Aorta (tissue), 5 donors: ENCODE measurements around the gene UNC45A. TPM values are rescaled to one million over a fixed set of nuclear protein-coding genes. Genes with fewer than 3 reads are reported as not detected.

Experiments
- ATAC-seq: fragments of 200-7000 bp; cut with Tn5 transposase; one replicate; pipeline ENCODE4 v1.9.1; 2022; ENCODE audit warnings: moderate library complexity; ENCODE audit not compliant: low FRiP score
- DNase-seq, 2 donors: peaks; one replicate each; pipeline ENCODE4 v3.0.0-alpha.2; 2020
- H3K27ac ChIP-seq, 2 donors: one replicate each; pipeline ENCODE4 v1.5.1; 2013; ENCODE audit warnings: low read length in 2 of 2, mild to moderate bottlenecking in 2 of 2, moderate library complexity in 2 of 2, control low read depth in 1 of 2, inconsistent platforms in 1 of 2, low read depth in 1 of 2
- H3K27me3 ChIP-seq, 2 donors: one replicate each; pipeline ENCODE4 v1.6.1; 2013; ENCODE audit warnings: control low read depth in 1 of 2, low read length in 1 of 2, mild to moderate bottlenecking in 1 of 2, moderate library complexity in 1 of 2; ENCODE audit not compliant: insufficient read depth in 2 of 2, control insufficient read depth in 1 of 2
- H3K36me3 ChIP-seq, 2 donors: one replicate each; pipeline ENCODE4 v1.6.1; 2013; ENCODE audit warnings: control low read depth in 1 of 2, low read length in 1 of 2, mild to moderate bottlenecking in 1 of 2; ENCODE audit not compliant: insufficient read depth in 2 of 2, control insufficient read depth in 1 of 2
- H3K4me1 ChIP-seq, 2 donors: one replicate each; pipeline ENCODE4 v1.6.1; 2013; ENCODE audit warnings: low read length in 2 of 2, control low read depth in 1 of 2, mild to moderate bottlenecking in 1 of 2, moderate library complexity in 1 of 2; ENCODE audit not compliant: insufficient read depth in 2 of 2, control insufficient read depth in 1 of 2
- H3K4me3 ChIP-seq, 2 donors: one replicate each; pipeline ENCODE4 v1.5.1; 2013; ENCODE audit warnings: low read length in 2 of 2, control low read depth in 1 of 2, mild to moderate bottlenecking in 1 of 2
- H3K9me3 ChIP-seq: one replicate; pipeline ENCODE4 v1.6.1; 2013; ENCODE audit warnings: mild to moderate bottlenecking, low read length; ENCODE audit not compliant: control insufficient read depth
- WGBS, 2 donors: extraction: QIAGEN DNeasy Blood & Tissue Kit; methylation state at CpG; one replicate each; pipeline ENCODE4 v1.1.7; 2013; 5-methylcytosine and 5-hydroxymethylcytosine counted together
- intact Hi-C, 2 donors: fragments of 100-400 bp; cut with DNase I; formaldehyde crosslinking; loops; one replicate each; pipeline versions ENCODE4 v1.14.2 to v1.15.0; 2022
- polyA plus RNA-seq, 2 donors: library from polyadenylated mRNA; stranded (reverse); fragments of 200-250 nt; gene quantifications; one replicate each; pipeline ENCODE4 v1.2.3, GENCODE V29; 2013
- total RNA-seq, 2 donors: library from RNA; stranded (reverse); fragmentation: NEBNext Ultra II Directional; extraction: Animal tissue kit (Norgen Biotek cat#: 25700); gene quantifications; one replicate each; pipeline ENCODE4 v1.2.1, GENCODE V29; 2021
- donor health status: healthy with polysubstance abuse.
- donor health status: Bipolar disorder and iron deficiency.
- donor health status: DM: no; HTN: no; CAD: no.
- donor health status: DM: no; HTN: no; CAD: no.
- donor health status: DM: yes; HTN: yes; CAD: no.

UNC45A gene
- total and polyA plus RNA-seq, 4 donors: 34.6 to 96.7 (median 77.8) TPM

DNA sequence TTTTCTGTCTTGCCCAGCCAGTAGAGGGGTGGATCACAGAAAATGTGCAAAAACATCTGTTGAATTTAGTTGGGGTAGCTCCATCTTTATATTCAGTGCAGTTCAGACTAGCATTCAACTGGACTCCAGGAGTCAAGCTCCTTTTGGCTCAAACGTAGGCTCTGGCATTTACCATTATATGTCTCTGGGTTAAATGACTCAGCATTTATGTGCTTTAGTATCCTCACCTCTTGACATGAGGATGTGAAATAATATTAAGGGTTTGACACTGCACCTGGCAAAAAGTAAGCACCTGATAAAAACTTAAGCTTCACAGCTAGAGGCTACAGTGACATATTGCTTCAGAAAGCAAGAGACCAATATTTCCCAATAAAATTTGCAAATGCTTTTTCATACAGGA is 44.5 kb downstream of the UNC45A start:
- Histone ChIP-seq H3K27ac (no peak overlapping the region), H3K27me3 (no peaks in the 10 kb centered on the region), H3K9me3 (no peaks in the 10 kb centered on the region), H3K4me1 (no peaks in the 10 kb centered on the region), H3K36me3 (peaks cover 0 to 10% of the 10 kb centered on the region in 2 donors), H3K4me3 (no peak overlapping the region)
- 37 to 46% methylated on average over 1 of the region's 1 CpG for WGBS, 2 donors
- DNase-seq (no peak), ATAC-seq (no peak)
- intact Hi-C loops: no loop called here

DNA sequence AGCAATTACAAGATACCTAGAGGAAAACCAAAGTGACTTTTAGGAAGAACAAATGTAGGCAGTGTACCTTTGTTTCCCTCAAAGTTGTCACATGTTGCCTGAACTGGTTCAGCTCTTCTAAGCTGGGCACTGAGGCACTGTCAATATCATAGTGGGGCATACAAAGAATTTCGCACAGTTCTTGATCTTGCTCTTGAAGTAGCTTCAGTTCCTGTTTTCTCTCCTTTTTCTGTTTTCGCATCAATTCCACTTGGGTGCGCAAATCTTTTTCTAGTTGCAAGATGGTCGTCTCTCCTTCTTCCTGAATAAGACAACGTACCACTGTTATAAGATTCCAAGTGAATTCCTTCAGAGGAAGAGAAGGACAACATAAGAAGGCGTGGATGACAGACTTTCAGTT is 46.6 kb downstream of the UNC45A start:
- Histone ChIP-seq H3K36me3 (peaks cover 0 to 10% of the 10 kb centered on the region in 2 donors), H3K9me3 (no peaks in the 10 kb centered on the region), H3K4me1 (no peaks in the 10 kb centered on the region), H3K27ac (no peak overlapping the region), H3K27me3 (no peaks in the 10 kb centered on the region), H3K4me3 (no peak overlapping the region)
- DNase-seq (no peak), ATAC-seq (no peak)
- 93 to 95% methylated on average over 6 of the region's 6 CpGs for WGBS, 2 donors
- intact Hi-C loops: no loop called here

DNA sequence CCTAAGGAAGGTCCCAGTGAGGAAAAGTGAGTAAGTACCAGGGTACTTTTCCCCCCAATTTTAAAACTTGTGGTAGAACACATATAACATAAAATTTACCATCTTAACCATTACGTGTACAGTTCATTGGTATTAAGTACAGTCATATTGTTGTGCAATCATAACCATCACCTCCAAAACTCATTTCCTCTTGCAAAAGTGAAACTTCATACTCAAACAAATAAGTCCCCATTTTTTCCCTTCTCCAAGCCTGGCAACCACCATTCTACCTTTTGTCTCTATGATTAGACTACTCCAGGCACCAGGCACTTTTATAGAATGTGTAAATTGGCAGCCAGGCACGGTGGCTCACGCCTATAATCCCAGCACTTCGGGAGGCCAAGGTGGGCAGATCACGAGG is 47.0 kb downstream of the UNC45A start:
- no peaks in the 10 kb centered on the region for H3K4me1 ChIP-seq
- H3K9me3 ChIP-seq: no peaks in the 10 kb centered on the region
- no peak for DNase-seq
- 95 to 97% methylated on average over 5 of the region's 5 CpGs for WGBS, 2 donors
- intact Hi-C loops: no loop called here
- no peak overlapping the region for H3K27ac ChIP-seq
- no peak overlapping the region for H3K4me3 ChIP-seq
- H3K27me3 ChIP-seq: no peaks in the 10 kb centered on the region
- ATAC-seq: no peak
- H3K36me3 ChIP-seq: peaks cover 0 to 10% of the 10 kb centered on the region in 2 donors

DNA sequence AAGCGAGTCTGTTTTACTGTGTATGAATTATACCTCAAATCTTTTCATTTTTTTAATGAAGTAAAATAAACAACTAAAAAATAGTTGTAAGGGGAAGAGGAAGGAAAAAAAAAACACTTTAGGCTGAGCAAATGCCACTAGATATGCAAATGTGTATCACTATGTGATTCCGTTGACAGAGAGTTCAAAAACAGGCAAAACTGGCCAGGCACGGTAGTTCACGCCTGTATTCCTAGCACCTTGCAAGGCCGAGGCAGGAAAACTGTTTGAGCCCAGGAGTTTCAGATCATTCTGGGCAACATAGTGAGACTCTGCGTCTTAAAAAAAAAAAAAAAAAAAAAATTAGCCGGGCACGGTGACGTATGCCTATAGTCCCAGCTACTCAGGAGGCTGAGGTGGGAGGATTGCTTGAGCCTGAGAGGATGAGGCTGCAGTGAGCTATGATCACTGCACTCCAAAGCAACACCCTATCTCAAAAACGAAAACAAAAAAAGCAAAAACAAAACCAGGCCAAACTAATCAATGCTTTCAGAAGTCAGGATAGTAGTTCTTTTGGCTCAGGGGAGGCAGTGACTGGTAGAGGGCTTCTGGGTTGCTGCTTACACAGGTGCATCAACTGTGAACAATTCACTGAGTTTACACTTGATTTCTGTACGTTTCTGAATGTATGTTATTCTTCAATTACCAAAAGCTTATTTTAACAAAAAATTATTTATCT is 51.9 kb downstream of the UNC45A start:
- no peaks in the 10 kb centered on the region for H3K9me3 ChIP-seq
- H3K27me3 ChIP-seq: no peaks in the 10 kb centered on the region
- ATAC-seq: no peak
- DNase-seq: no peak
- WGBS, 2 donors: 81 to 83% methylated on average over 11 of the region's 11 CpGs
- H3K4me3 ChIP-seq: no peak overlapping the region
- H3K27ac ChIP-seq: no peak overlapping the region
- no peaks in the 10 kb centered on the region for H3K4me1 ChIP-seq
- intact Hi-C loops: no loop called here
- H3K36me3 ChIP-seq: peaks cover 0 to 6% of the 10 kb centered on the region in 2 donors

DNA sequence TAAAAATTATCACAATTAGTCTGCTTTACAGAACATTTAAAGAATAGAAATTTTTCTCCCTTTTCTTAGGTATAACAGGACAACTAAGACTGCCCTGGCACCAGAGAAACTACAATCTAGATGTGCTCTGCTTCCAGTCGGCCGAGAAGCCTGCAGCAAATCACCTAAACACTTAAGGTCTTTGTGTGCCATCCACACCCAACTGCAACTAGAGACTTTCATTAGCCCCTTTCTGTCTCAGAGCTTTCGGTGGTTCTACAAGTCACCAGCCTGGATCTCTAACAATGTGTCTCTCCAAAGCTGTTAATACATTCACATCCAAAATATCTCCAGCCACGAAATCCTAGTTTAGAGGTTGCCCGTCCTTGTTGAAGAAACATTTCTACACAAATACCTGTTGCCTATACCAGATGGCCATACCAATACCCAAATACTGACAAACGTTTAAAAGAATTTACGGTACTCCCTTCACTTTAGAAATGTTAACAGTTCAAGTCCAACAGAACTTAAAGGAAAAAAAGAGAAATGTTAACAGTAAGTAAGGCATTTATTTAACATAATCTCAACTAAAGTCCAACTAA is 52.6 kb downstream of the UNC45A start:
- 21 to 29% methylated on average over 7 of the region's 7 CpGs for WGBS, 2 donors

DNA sequence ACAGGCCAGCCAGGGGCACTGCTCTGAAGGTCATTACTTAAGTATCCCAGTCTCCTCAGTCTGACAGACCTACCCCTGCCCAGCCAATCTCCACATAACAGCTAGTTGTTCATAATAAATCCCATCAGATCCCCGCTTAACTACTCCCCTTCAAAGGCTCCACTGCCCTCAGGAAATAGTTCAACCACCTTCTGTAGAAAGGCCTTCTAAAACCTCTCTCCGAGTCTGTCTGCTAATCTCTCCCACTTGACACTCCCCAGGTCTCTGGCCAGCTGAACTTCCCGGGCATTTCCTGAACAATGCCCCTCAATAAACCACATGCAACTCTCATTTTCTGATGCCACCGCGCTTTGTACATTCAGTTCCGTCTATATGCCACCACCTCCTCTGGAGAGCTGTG is 53.2 kb downstream of the UNC45A start:
- Histone ChIP-seq H3K9me3 (no peaks in the 10 kb centered on the region), H3K27me3 (no peaks in the 10 kb centered on the region), H3K36me3 (peaks cover 0 to 5% of the 10 kb centered on the region in 2 donors), H3K4me3 (no peak overlapping the region), H3K27ac (no peak overlapping the region), H3K4me1 (no peaks in the 10 kb centered on the region)
- ATAC-seq (no peak), DNase-seq (no peak)
- intact Hi-C loops: no loop called here
- 48 to 56% methylated on average over 6 of the region's 6 CpGs for WGBS, 2 donors

More for the DNA sequence above, 52.6 kb downstream of the UNC45A start:
- Histone ChIP-seq H3K27ac (no peak overlapping the region), H3K4me1 (no peaks in the 10 kb centered on the region), H3K27me3 (no peaks in the 10 kb centered on the region), H3K4me3 (no peak overlapping the region), H3K36me3 (peaks cover 0 to 6% of the 10 kb centered on the region in 2 donors), H3K9me3 (no peaks in the 10 kb centered on the region)
- DNase-seq: no peak
- intact Hi-C loops: no loop called here
- ATAC-seq: no peak

DNA sequence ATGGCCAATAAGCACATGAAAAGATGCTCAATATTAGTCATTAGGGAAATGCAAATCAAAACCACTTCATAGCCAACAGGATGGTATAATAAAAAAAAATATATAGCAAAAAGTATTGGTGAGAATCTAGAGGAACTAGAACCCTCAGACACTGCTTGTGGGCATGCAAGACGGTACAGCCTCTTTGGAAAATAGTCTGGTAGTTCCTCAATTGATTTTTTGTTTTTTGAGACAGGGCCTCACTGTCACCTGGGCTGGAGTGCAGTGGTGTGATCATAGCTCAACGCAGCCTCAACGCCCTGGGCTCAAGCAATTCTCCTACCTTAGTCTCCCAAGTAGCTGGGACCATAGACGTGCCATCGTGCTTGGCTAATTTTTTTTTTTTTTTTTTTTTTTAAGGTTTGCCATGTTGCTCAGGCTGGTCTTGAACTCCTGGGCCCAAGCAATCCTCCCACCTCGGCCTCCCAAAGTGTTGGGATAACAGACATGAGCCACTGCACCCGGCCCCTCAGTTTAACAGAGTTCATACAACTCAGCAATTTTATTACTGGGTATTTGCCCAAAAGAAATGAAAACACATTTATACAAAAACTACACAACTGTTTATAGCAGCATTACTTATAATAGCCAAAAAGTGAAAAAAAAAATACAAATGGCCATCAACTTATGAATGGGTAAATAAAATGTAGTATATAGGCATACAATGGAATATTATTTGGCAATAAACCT is 54.1 kb downstream of the UNC45A start:
- no peaks in the 10 kb centered on the region for H3K9me3 ChIP-seq
- H3K4me3 ChIP-seq: no peak overlapping the region
- no peaks in the 10 kb centered on the region for H3K27me3 ChIP-seq
- WGBS, 2 donors: 90 to 96% methylated on average over 7 of the region's 7 CpGs
- DNase-seq (no peak), ATAC-seq (no peak)
- H3K4me1 ChIP-seq: no peaks in the 10 kb centered on the region
- H3K27ac ChIP-seq: no peak overlapping the region
- intact Hi-C loops: no loop called here
- peaks cover 0 to 1% of the 10 kb centered on the region in 2 donors for H3K36me3 ChIP-seq

DNA sequence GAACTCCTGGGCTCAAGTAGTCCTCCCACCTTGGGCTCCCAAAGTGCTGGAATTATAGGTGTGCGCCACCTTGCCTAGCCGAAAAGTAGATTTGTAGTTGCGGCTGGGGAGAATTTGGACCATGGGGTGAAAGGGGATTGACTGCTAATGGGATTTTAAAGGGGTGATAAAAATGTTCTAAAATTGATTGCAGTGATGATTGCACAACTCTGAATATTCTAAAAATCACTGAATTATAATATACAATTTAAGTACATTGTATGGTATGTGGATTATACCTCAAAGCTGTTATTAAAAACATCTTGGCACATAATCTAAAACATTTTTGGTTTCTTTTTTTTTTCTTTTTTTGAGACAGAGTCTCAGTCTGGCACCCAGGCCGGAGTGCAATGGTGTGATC is 55.4 kb downstream of the UNC45A start:
- no peaks in the 10 kb centered on the region for H3K36me3 ChIP-seq
- H3K27me3 ChIP-seq: no peaks in the 10 kb centered on the region
- H3K27ac ChIP-seq: no peak overlapping the region
- H3K9me3 ChIP-seq: no peaks in the 10 kb centered on the region
- intact Hi-C loops: loop anchor here in 1 of 2 donors (5.0 kb wide), 1 partner anchor 33 kb away; no protein-coding TSS in a partner anchor
- DNase-seq (no peak), ATAC-seq (no peak)
- H3K4me1 ChIP-seq: no peaks in the 10 kb centered on the region
- no peak overlapping the region for H3K4me3 ChIP-seq
- 95 to 97% methylated on average over 4 of the region's 4 CpGs for WGBS, 2 donors
